Testis (tissue), 2 donors: ENCODE measurements around the gene CD300LG.

ENCODE experiments used
- POLR2A ChIP-seq: fragments of 450-650 bp; IDR thresholded peaks from one replicate; pipeline ENCODE4 v1.6.1; 2017; ENCODE audit warnings: antibody characterized with exemption, mild to moderate bottlenecking, moderate library complexity
- TF ChIP-seq, protein P1 (sequence below), 3 experiments: fragments of 450-650 bp in 2 of 3; fragments of 200-600 bp in 1 of 3; sonication (generic) in 1 of 3; IDR thresholded peaks; one replicate each; pipeline ENCODE4 v1.5.1; 2016 to 2019; ENCODE audit warnings: antibody characterized with exemption in 3 of 3, mild to moderate bottlenecking in 2 of 3, moderate library complexity in 1 of 3

GRCh38 chr17:43871946-43872690, 25.1 kb downstream of the CD300LG start:
- TF ChIP-seq, protein P1, sequence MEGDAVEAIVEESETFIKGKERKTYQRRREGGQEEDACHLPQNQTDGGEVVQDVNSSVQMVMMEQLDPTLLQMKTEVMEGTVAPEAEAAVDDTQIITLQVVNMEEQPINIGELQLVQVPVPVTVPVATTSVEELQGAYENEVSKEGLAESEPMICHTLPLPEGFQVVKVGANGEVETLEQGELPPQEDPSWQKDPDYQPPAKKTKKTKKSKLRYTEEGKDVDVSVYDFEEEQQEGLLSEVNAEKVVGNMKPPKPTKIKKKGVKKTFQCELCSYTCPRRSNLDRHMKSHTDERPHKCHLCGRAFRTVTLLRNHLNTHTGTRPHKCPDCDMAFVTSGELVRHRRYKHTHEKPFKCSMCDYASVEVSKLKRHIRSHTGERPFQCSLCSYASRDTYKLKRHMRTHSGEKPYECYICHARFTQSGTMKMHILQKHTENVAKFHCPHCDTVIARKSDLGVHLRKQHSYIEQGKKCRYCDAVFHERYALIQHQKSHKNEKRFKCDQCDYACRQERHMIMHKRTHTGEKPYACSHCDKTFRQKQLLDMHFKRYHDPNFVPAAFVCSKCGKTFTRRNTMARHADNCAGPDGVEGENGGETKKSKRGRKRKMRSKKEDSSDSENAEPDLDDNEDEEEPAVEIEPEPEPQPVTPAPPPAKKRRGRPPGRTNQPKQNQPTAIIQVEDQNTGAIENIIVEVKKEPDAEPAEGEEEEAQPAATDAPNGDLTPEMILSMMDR (IDR thresholded peaks at IDR 0.05): no peak
- no peak for TF ChIP-seq POLR2A
